ENCODE data around the gene ZNF804B.

The ZNF804B gene

GRCh38 chr7:88842201-88842600 is 82.7 kb downstream of the ZNF804B start:
- no peak for DNase-seq

- DNase-seq, result no peak
Measured at GRCh38 chr7:88845091-88845490, 85.6 kb downstream of the ZNF804B start.

GRCh38 chr7:88851220-88851619 is 91.7 kb downstream of the ZNF804B start:
- no peak for DNase-seq

- no peak for DNase-seq
Measured at GRCh38 chr7:88859288-88859687, 99.8 kb downstream of the ZNF804B start.

GRCh38 chr7:88866265-88866863 is 106.9 kb downstream of the ZNF804B start:
- no peak for DNase-seq

- DNase-seq, result no peak
Measured at GRCh38 chr7:88867158-88867557, 107.7 kb downstream of the ZNF804B start.

GRCh38 chr7:88868456-88868855 is 109.0 kb downstream of the ZNF804B start:
- no peak for DNase-seq

- no peak for DNase-seq
Measured at GRCh38 chr7:88881136-88881535, 121.6 kb downstream of the ZNF804B start.

- no peak for DNase-seq
Measured at GRCh38 chr7:88885131-88885530, 125.6 kb downstream of the ZNF804B start.

GRCh38 chr7:88888684-88889083 is 129.2 kb downstream of the ZNF804B start:
- DNase-seq, result no peak

- DNase-seq, result no peak
Measured at GRCh38 chr7:88910516-88910915, 151.0 kb downstream of the ZNF804B start.

- no peak for DNase-seq
Measured at GRCh38 chr7:88912852-88913251, 153.4 kb downstream of the ZNF804B start.

- DNase-seq, result no peak
Measured at GRCh38 chr7:88915615-88916014, 156.1 kb downstream of the ZNF804B start.

GRCh38 chr7:88919478-88920131 is 160.1 kb downstream of the ZNF804B start:
- no peak for DNase-seq

- DNase-seq, result no peak
Measured at GRCh38 chr7:88922944-88923343, 163.4 kb downstream of the ZNF804B start.

- no peak for DNase-seq
Measured at GRCh38 chr7:88928276-88928675, 168.8 kb downstream of the ZNF804B start.

- no peak for DNase-seq
Measured at GRCh38 chr7:88929719-88930118, 170.2 kb downstream of the ZNF804B start.

GRCh38 chr7:88933285-88933684 is 173.8 kb downstream of the ZNF804B start:
- DNase-seq, result no peak

GRCh38 chr7:88942815-88943501 is 183.5 kb downstream of the ZNF804B start:
- DNase-seq, result no peak

- DNase-seq, result no peak
Measured at GRCh38 chr7:88951826-88952225, 192.3 kb downstream of the ZNF804B start.

GRCh38 chr7:88964418-88964817 is 204.9 kb downstream of the ZNF804B start:
- DNase-seq, result no peak

- DNase-seq, result no peak
Measured at GRCh38 chr7:88965371-88965770, 205.9 kb downstream of the ZNF804B start.

GRCh38 chr7:88967432-88967831 is 207.9 kb downstream of the ZNF804B start:
- no peak for DNase-seq

- DNase-seq, result no peak
Measured at GRCh38 chr7:88969167-88969566, 209.7 kb downstream of the ZNF804B start.
